ENCODE measurements around the gene KRTAP10-8. TPM values are rescaled to one million over a fixed set of nuclear protein-coding genes. Genes with fewer than 3 reads are reported as not detected.

The KRTAP10-8 gene
- total RNA-seq, 1 donor from 2014 or later = not detected

DNA sequence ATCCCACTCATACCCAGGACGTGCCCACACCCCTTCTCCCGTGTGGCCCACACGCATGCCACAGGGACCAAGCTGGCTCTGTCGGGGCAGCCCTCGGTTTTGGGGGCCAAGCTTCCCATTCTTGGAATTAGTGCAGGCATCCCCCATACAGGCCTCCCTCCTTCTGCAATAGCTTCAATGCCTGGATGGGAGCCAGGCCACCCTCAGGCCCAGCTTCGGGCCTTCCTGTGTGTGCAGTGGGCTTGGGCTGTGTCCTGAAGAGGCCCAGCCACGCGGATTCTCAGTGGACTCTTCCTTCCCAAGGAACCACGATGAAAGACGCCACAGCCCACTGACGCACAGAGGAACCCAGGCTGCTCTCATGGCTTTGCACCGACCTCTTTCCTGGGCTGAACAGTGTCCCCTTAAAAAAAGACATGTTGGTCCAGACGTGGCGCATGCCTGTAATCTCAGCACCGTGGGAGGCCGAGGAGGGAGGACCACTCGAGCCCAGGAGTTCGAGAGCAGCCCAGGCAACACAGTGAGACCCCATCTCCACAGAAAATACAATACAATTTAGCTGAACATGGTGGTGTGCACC is 37.7 kb downstream of the KRTAP10-8 start:
- no peaks in the 10 kb centered on the region for H3K36me3 Mint-ChIP-seq (ENCODE audit: low read depth, unreplicated experiment)
- no peaks in the 10 kb centered on the region for H3K9me3 Mint-ChIP-seq (ENCODE audit: unreplicated experiment)
- no peak overlapping the region for H3K27ac Mint-ChIP-seq (ENCODE audit: unreplicated experiment)
- no peak for DNase-seq (ENCODE audit: low spot score)
- no peak overlapping the region for H3K4me3 Mint-ChIP-seq (ENCODE audit: unreplicated experiment)
- TF ChIP-seq, protein P1, sequence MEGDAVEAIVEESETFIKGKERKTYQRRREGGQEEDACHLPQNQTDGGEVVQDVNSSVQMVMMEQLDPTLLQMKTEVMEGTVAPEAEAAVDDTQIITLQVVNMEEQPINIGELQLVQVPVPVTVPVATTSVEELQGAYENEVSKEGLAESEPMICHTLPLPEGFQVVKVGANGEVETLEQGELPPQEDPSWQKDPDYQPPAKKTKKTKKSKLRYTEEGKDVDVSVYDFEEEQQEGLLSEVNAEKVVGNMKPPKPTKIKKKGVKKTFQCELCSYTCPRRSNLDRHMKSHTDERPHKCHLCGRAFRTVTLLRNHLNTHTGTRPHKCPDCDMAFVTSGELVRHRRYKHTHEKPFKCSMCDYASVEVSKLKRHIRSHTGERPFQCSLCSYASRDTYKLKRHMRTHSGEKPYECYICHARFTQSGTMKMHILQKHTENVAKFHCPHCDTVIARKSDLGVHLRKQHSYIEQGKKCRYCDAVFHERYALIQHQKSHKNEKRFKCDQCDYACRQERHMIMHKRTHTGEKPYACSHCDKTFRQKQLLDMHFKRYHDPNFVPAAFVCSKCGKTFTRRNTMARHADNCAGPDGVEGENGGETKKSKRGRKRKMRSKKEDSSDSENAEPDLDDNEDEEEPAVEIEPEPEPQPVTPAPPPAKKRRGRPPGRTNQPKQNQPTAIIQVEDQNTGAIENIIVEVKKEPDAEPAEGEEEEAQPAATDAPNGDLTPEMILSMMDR (IDR thresholded peaks at IDR 0.05; ENCODE audit: unreplicated experiment) = no peak
- no peaks in the 10 kb centered on the region for H3K4me1 Mint-ChIP-seq (ENCODE audit: unreplicated experiment)
- peaks cover 11% of the 10 kb centered on the region for H3K27me3 Mint-ChIP-seq (ENCODE audit: unreplicated experiment)

DNA sequence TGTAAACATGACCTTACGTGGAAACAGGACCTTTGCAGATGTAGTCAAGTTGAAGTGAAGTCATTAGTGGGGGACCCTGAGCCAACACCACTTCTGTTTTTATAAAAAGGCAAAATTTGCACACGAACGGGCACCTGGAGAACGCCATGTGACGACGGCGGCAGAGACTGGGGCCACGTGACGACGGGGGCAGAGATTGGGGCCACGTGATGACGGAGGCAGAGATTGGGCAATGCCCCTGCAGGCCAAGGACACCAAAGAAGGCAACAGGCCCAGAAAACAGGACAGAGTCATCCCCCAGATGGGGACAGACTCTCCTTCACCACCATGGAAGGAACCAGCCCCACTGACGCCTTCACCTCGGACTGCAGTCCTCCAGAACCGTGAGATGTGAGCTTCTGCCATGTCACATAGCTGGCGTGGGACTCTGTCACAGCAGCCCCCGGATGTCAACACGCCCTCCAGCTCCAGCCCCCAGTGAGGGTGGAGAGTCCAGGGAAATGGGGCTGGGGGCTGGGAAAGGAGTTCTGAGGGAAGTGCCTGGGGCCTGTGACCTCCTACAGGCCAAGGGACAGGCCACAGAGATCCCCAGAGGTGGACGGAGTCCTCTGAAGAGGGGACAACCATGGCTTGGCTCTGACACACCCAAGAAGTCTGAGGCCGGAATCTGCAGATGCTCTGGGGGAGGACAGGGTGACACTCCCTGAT is 38.5 kb downstream of the KRTAP10-8 start:
- H3K9me3 Mint-ChIP-seq (ENCODE audit: unreplicated experiment) = no peaks in the 10 kb centered on the region
- TF ChIP-seq, protein P1 (IDR thresholded peaks at IDR 0.05; ENCODE audit: unreplicated experiment) = no peak

DNA sequence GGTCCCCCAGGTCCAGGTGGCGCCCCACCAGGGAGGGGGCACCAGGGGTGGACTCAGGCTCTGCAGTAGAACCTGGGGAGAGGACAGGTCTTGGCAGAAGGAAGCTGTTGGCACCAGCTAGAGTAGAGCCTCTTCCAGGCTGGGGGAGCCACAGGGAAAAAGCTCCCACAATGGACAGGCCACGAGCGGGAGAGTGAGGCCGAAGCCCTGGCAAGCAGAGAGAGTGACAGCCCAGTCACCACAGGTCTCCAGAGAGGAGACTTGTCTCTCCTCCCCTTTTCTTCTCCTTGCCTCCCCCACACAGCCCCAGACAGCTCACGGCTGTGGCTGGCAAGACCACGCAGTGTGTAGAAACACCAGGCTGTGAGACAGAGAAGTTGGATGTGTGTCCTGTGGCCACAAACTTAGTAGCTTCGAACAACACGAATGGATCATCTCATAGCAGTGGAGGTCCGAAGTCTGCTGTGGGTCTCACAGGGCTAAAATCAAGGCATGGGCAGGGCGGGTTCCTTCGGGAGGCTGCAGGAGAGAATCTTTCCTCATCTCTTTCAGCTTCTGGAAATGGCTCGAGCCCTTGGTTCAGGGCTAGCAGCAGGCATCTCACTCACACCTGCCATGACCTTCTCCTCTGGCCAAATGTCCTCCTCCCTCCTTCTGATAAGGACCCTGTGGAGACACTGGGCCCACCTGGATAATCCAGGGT is 39.2 kb downstream of the KRTAP10-8 start:
- Mint-ChIP-seq H3K4me3 (ENCODE audit: unreplicated experiment) (no peak overlapping the region), H3K9me3 (ENCODE audit: unreplicated experiment) (no peaks in the 10 kb centered on the region), H3K27ac (ENCODE audit: unreplicated experiment) (no peak overlapping the region), H3K4me1 (ENCODE audit: unreplicated experiment) (no peaks in the 10 kb centered on the region), H3K27me3 (ENCODE audit: unreplicated experiment) (peaks cover 11% of the 10 kb centered on the region), H3K36me3 (ENCODE audit: low read depth, unreplicated experiment) (no peaks in the 10 kb centered on the region)
- DNase-seq (ENCODE audit: low spot score) = no peak
- TF ChIP-seq, protein P1 (IDR thresholded peaks at IDR 0.05; ENCODE audit: unreplicated experiment) = no peak

More for the DNA sequence above, 38.5 kb downstream of the KRTAP10-8 start:
- no peak for DNase-seq (ENCODE audit: low spot score)
- Mint-ChIP-seq H3K27me3 (ENCODE audit: unreplicated experiment) (peaks cover 11% of the 10 kb centered on the region), H3K4me1 (ENCODE audit: unreplicated experiment) (no peaks in the 10 kb centered on the region), H3K36me3 (ENCODE audit: low read depth, unreplicated experiment) (no peaks in the 10 kb centered on the region), H3K4me3 (ENCODE audit: unreplicated experiment) (no peak overlapping the region), H3K27ac (ENCODE audit: unreplicated experiment) (no peak overlapping the region)

DNA sequence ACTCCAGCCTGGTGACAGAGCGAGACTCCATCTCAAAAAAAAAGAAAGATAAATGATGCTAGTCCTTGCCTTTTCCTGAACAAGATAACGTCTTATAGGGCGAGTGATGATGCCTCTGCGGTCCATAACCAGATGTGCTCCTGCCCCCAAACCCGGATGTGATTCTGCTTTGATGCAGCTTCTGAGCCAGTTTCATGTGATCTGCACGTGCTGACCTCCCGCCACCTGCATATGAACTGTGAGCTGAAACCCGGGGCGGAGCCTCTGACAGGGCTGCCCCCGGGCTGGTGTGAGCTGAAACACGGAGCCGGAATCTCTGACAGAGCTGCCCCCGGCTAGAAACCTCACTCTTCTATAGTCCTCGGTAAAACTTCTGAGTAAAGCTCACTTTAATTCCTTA is 41.2 kb downstream of the KRTAP10-8 start:
- Mint-ChIP-seq H3K9me3 (ENCODE audit: unreplicated experiment) (no peaks in the 10 kb centered on the region), H3K4me1 (ENCODE audit: unreplicated experiment) (no peaks in the 10 kb centered on the region), H3K27ac (ENCODE audit: unreplicated experiment) (no peak overlapping the region), H3K4me3 (ENCODE audit: unreplicated experiment) (no peak overlapping the region), H3K27me3 (ENCODE audit: unreplicated experiment) (peaks cover 8% of the 10 kb centered on the region), H3K36me3 (ENCODE audit: low read depth, unreplicated experiment) (peaks cover 13% of the 10 kb centered on the region)
- TF ChIP-seq, protein P1 (IDR thresholded peaks at IDR 0.05; ENCODE audit: unreplicated experiment) = no peak
- no peak for DNase-seq (ENCODE audit: low spot score)
